Motor neuron (in vitro differentiated cells): ENCODE results near the gene TEX261. TPM values are rescaled to one million over a fixed set of nuclear protein-coding genes. Genes with fewer than 3 reads are reported as not detected.

Source experiments
- ATAC-seq, 8 experiments: fragments of 200-7000 bp; cut with Tn5 transposase; replicated peaks in 6 of 8; 2 replicates each; pipeline ENCODE4 v1.8.0; 2021; ENCODE audit warnings: mild to moderate bottlenecking in 8 of 8, moderate library complexity in 8 of 8
- H3K27ac ChIP-seq, 2 donors: fragments of 250-450 bp; sonication (Bioruptor Pico); 2 replicates each; pipeline ENCODE4 v1.9.0; 2021; ENCODE audit warnings: antibody characterized with exemption in 2 of 2, mild to moderate bottlenecking in 2 of 2, moderate library complexity in 1 of 2
- H3K4me1 ChIP-seq, 2 donors: fragments of 250-450 bp; sonication (Bioruptor Pico); replicated peaks in 1 of 2; 2 replicates each; pipeline ENCODE4 v1.6.1; 2021; ENCODE audit warnings: antibody characterized with exemption in 2 of 2, mild to moderate bottlenecking in 2 of 2, moderate library complexity in 1 of 2
- H3K4me3 ChIP-seq, 5 donors: fragments of 250-450 bp; sonication (Bioruptor Pico); 2 replicates each; pipeline ENCODE4 v1.9.0; 2021; ENCODE audit warnings: antibody characterized with exemption in 5 of 5, mild to moderate bottlenecking in 5 of 5, moderate library complexity in 4 of 5
- WGBS, 10 experiments: fragments of 450-650 bp; shearing (Covaris generic); methylation state at CpG; one replicate each; pipeline ENCODE4 v1.0.0; 2022; 5-methylcytosine and 5-hydroxymethylcytosine counted together
- in situ Hi-C, 9 experiments: fragments of 400-800 bp; cut with MboI; loops; one replicate each; pipeline ENCODE4 v1.15.0; 2021; ENCODE audit warnings: low sequenced_read_pairs in 9 of 9, low pct_unique_long_range_greater_than_20kb in 2 of 9; ENCODE audit not compliant: unreplicated experiment in 9 of 9
- total RNA-seq, 8 experiments: library from RNA; unstranded; fragments of 300-600 nt; gene quantifications; 2 replicates each; pipeline versions ENCODE4 v1.2.3 to v1.2.4, GENCODE V29; 2022

TEX261 gene
- total RNA-seq, 8 experiments from 2014 or later: 10.3 to 42.1 (median 24.2) TPM

- Histone ChIP-seq H3K4me3 (peak overlapping the region; percentile 81 to 97 (median 91)), H3K4me1 (peaks cover 12 to 15% of the 10 kb centered on the region in 2 donors), H3K27ac (peak overlapping the region; percentile 25 to 56)
- peak; percentile 29 to 52 (median 33) for ATAC-seq
- WGBS, 10 experiments: 0% methylated on average over 1 to 21 of the region's 49 CpGs; no CpG with 5 or more reads in 4 of the 10 experiments
- in situ Hi-C loops: no loop called here
These were observed 519 bp downstream of the TEX261 start for GRCh38 chr2:70994009-70994698.

GRCh38 chr2:70992945-70993853 lies 1.5 kb downstream of the TEX261 start:
- Histone ChIP-seq H3K4me3 (peak overlapping the region; percentile 81 to 97 (median 91)), H3K27ac (no peak overlapping the region), H3K4me1 (peaks cover 12 to 15% of the 10 kb centered on the region in 2 donors)
- no peak for ATAC-seq
- in situ Hi-C loops: no loop called here
- 50 to 89% (median 78%) methylated on average over 1 to 12 of the region's 12 CpGs; no CpG with 5 or more reads in 2 of the 10 experiments for whole genome bisulfite sequencing, 10 experiments

GRCh38 chr2:70991742-70992141 lies 2.9 kb downstream of the TEX261 start:
- H3K4me1 ChIP-seq: peaks cover 12 to 15% of the 10 kb centered on the region in 2 donors
- 82 to 93% (median 87%) methylated on average over 3 of the region's 9 CpGs; no CpG with 5 or more reads in 5 of the 10 experiments for WGBS, 10 experiments
- H3K27ac ChIP-seq: no peak overlapping the region
- in situ Hi-C loops: no loop called here
- ATAC-seq: no peak
- H3K4me3 ChIP-seq: no peak overlapping the region

- no peak overlapping the region for H3K27ac ChIP-seq
- in situ Hi-C loops: no loop called here
- H3K4me3 ChIP-seq: no peak overlapping the region
- ATAC-seq: no peak
- peaks cover 12 to 15% of the 10 kb centered on the region in 2 donors for H3K4me1 ChIP-seq
- WGBS, 10 experiments: 60 to 100% (median 93%) methylated on average over 1 to 2 of the region's 5 CpGs; no CpG with 5 or more reads in 5 of the 10 experiments
These were observed 3.5 kb downstream of the TEX261 start for GRCh38 chr2:70991142-70991541.

- Histone ChIP-seq H3K4me3 (no peak overlapping the region), H3K27ac (no peak overlapping the region), H3K4me1 (peaks cover 11 to 12% of the 10 kb centered on the region in 2 donors)
- 74 to 100% (median 85%) methylated on average over 1 to 5 of the region's 5 CpGs; no CpG with 5 or more reads in 4 of the 10 experiments for WGBS, 10 experiments
- no peak for ATAC-seq
- in situ Hi-C loops: no loop called here
These were observed 4.5 kb downstream of the TEX261 start for GRCh38 chr2:70990216-70990615.

- Histone ChIP-seq H3K27ac (no peak overlapping the region), H3K4me1 (peaks cover 11 to 16% of the 10 kb centered on the region in 2 donors), H3K4me3 (no peak overlapping the region)
- 83 to 100% (median 95%) methylated on average over 2 to 13 of the region's 16 CpGs; no CpG with 5 or more reads in 3 of the 10 experiments for WGBS, 10 experiments
- in situ Hi-C loops: no loop called here
- ATAC-seq: no peak
These were observed 5.7 kb downstream of the TEX261 start for GRCh38 chr2:70988726-70989648.

- Histone ChIP-seq H3K27ac (no peak overlapping the region), H3K4me1 (peaks cover 6 to 7% of the 10 kb centered on the region in 2 donors), H3K4me3 (no peak overlapping the region)
- in situ Hi-C loops: no loop called here
- ATAC-seq: no peak
- 0 to 100% (median 60%) methylated on average over 1 to 3 of the region's 4 CpGs; no CpG with 5 or more reads in 4 of the 10 experiments for WGBS, 10 experiments
These were observed 6.5 kb downstream of the TEX261 start for GRCh38 chr2:70988151-70988550.

GRCh38 chr2:70987386-70987785 lies 7.3 kb downstream of the TEX261 start:
- H3K4me3 ChIP-seq: no peak overlapping the region
- no peak for ATAC-seq
- H3K4me1 ChIP-seq: peaks cover 2 to 4% of the 10 kb centered on the region in 2 donors
- in situ Hi-C loops: no loop called here
- H3K27ac ChIP-seq: no peak overlapping the region
- WGBS, 10 experiments: 20 to 100% (median 23%) methylated on average over 1 of the region's 1 CpG; no CpG with 5 or more reads in 7 of the 10 experiments

GRCh38 chr2:70986499-70987189 lies 8.0 kb downstream of the TEX261 start:
- in situ Hi-C loops: no loop called here
- H3K4me3 ChIP-seq: no peak overlapping the region
- H3K27ac ChIP-seq: no peak overlapping the region
- no peak for ATAC-seq
- whole genome bisulfite sequencing, 10 experiments: 20 to 100% (median 89%) methylated on average over 1 to 3 of the region's 4 CpGs
- peaks cover 2 to 4% of the 10 kb centered on the region in 2 donors for H3K4me1 ChIP-seq

GRCh38 chr2:70985956-70986355 lies 8.7 kb downstream of the TEX261 start:
- 60 to 100% (median 88%) methylated on average over 1 of the region's 1 CpG; no CpG with 5 or more reads in 6 of the 10 experiments for WGBS, 10 experiments

GRCh38 chr2:70985283-70985688 lies 9.4 kb downstream of the TEX261 start:
- 80 to 90% methylated on average over 2 of the region's 5 CpGs; no CpG with 5 or more reads in 8 of the 10 experiments for WGBS, 10 experiments
- in situ Hi-C loops: no loop called here
- ATAC-seq: peak in 1 of 8 experiments; percentile 21
- peaks cover 2 to 4% of the 10 kb centered on the region in 2 donors for H3K4me1 ChIP-seq
- H3K27ac ChIP-seq: no peak overlapping the region
- no peak overlapping the region for H3K4me3 ChIP-seq

More at GRCh38 chr2:70985956-70986355, 8.7 kb downstream of the TEX261 start:
- Histone ChIP-seq H3K27ac (no peak overlapping the region), H3K4me3 (no peak overlapping the region), H3K4me1 (peaks cover 2 to 4% of the 10 kb centered on the region in 2 donors)
- no peak for ATAC-seq
- in situ Hi-C loops: no loop called here
